ENCODE measurements around the gene S100PBP. TPM values are rescaled to one million over a fixed set of nuclear protein-coding genes. Genes with fewer than 3 reads are reported as not detected.

The S100PBP gene
- total RNA-seq = 10 to 100 TPM; 63.2 to 65.5 TPM
- polyA plus RNA-seq = 10 to 100 TPM in 1 of 2 donors, 1 to 10 TPM in 1; 6.5 to 14.0 TPM

GRCh38 chr1:32817159-32817814 is at the start of gene S100PBP, which contains the start of gene YARS1:
S100PBP (plus strand) TSS chr1:32817653; CDS start chr1:32826100, 8,447 bp downstream.
YARS1 (minus strand) TSS chr1:32817358; CDS start chr1:32817244, 114 bp downstream.
- H3K27me3 ChIP-seq (ENCODE audit: insufficient read depth, low read length) = no peaks in the 10 kb centered on the region
- no peaks in the 10 kb centered on the region for H3K9me3 ChIP-seq (ENCODE audit: control insufficient read depth in 1 of 2, low read length in 2 of 2)
- H3K36me3 Mint-ChIP-seq = peaks cover 8 to 35% of the 10 kb centered on the region in 2 donors
- H3K27me3 Mint-ChIP-seq = no peaks in the 10 kb centered on the region
- peak within 1 kb of the TSS; percentile 89 for H3K27ac ChIP-seq (ENCODE audit: low read depth, low read length)
- peak within 1 kb of the TSS; percentile 82 to 97 (median 95) for H3K27ac Mint-ChIP-seq
- peaks cover 36 to 71% (median 51%) of the 10 kb centered on the region in 4 donors for H3K4me1 Mint-ChIP-seq
- peak; percentile 99 to 100 (median 99) for DNase-seq
- no peaks in the 10 kb centered on the region for H3K9me3 Mint-ChIP-seq
- CTCF ChIA-PET (ENCODE audit: partially characterized antibody) = interaction anchor here (1.4 to 1.5 kb wide), 2 partner anchors 43 to 45 kb away, joined by 3 to 5 read pairs; no protein-coding TSS in a partner anchor
- H3K4me1 ChIP-seq (ENCODE audit: insufficient read depth, low read length) = peaks cover 60% of the 10 kb centered on the region
- no peaks in the 10 kb centered on the region for H3K36me3 ChIP-seq (ENCODE audit: insufficient read depth, low read length)
- POLR2A ChIA-PET (ENCODE audit: partially characterized antibody) = interaction anchor here (0.9 to 3.4 kb wide), 10 partner anchors 9 to 532 kb away, joined by 3 to 22 read pairs (median 5); partner anchors contain the start of genes RBBP4, RNF19B, TRIM62 and ZBTB8OS
- intact Hi-C loops (cut with micrococcal nuclease) = loop anchor here (1.0 to 5.0 kb wide), 4 partner anchors 18 to 310 kb away; partner anchors contain the start of genes RNF19B and ZBTB8OS
- H3K4me3 ChIP-seq (ENCODE audit: low read length in 2 of 2) = peak within 1 kb of the TSS; percentile 67 to 70
- peak within 1 kb of the TSS; percentile 94 to 100 (median 96) for H3K4me3 Mint-ChIP-seq

GRCh38 chr1:32768110-32768850 is 49.2 kb upstream of the S100PBP start:
- no peaks in the 10 kb centered on the region for H3K27me3 Mint-ChIP-seq
- H3K36me3 Mint-ChIP-seq = peaks cover 0 to 2% of the 10 kb centered on the region in 2 donors
- peaks cover 7% of the 10 kb centered on the region for H3K4me1 ChIP-seq (ENCODE audit: insufficient read depth, low read length)
- CTCF ChIA-PET (ENCODE audit: partially characterized antibody) = interaction anchor here (0.6 to 2.1 kb wide), 6 partner anchors 9 to 248 kb away, joined by 3 to 12 read pairs (median 4); no protein-coding TSS in a partner anchor
- H3K9me3 ChIP-seq (ENCODE audit: control insufficient read depth in 1 of 2, low read length in 2 of 2) = no peaks in the 10 kb centered on the region
- H3K4me1 Mint-ChIP-seq = peaks cover 3 to 7% (median 5%) of the 10 kb centered on the region in 4 donors
- DNase-seq = no peak
- H3K27ac ChIP-seq (ENCODE audit: low read depth, low read length) = no peak overlapping the region
- no peak overlapping the region for H3K4me3 ChIP-seq (ENCODE audit: low read length in 2 of 2)
- H3K4me3 Mint-ChIP-seq = no peak overlapping the region
- H3K27me3 ChIP-seq (ENCODE audit: insufficient read depth, low read length) = no peaks in the 10 kb centered on the region
- H3K27ac Mint-ChIP-seq = no peak overlapping the region
- POLR2A ChIA-PET (ENCODE audit: partially characterized antibody) = no interaction called here
- H3K36me3 ChIP-seq (ENCODE audit: insufficient read depth, low read length) = no peaks in the 10 kb centered on the region
- intact Hi-C loops (cut with micrococcal nuclease) = no loop called here
- no peaks in the 10 kb centered on the region for H3K9me3 Mint-ChIP-seq

- peaks cover 9% of the 10 kb centered on the region for H3K4me1 ChIP-seq (ENCODE audit: insufficient read depth, low read length)
- H3K4me3 ChIP-seq (ENCODE audit: low read length in 2 of 2) = no peak overlapping the region
- no peaks in the 10 kb centered on the region for H3K27me3 Mint-ChIP-seq
- H3K36me3 Mint-ChIP-seq = peaks cover 0 to 7% of the 10 kb centered on the region in 2 donors
- ChIA-PET CTCF (ENCODE audit: partially characterized antibody) (interaction anchor here (1.1 to 2.1 kb wide), 4 partner anchors 11 to 249 kb away, joined by 3 to 12 read pairs (median 4); no protein-coding TSS in a partner anchor), POLR2A (ENCODE audit: partially characterized antibody) (interaction anchor here (0.8 kb wide), 1 partner anchor 119 kb away, joined by 4 read pairs; the partner anchor contains the start of genes RBBP4 and ZBTB8OS)
- no peak for DNase-seq
- no peak overlapping the region for H3K4me3 Mint-ChIP-seq
- no peaks in the 10 kb centered on the region for H3K9me3 ChIP-seq (ENCODE audit: control insufficient read depth in 1 of 2, low read length in 2 of 2)
- peaks cover 5 to 16% (median 8%) of the 10 kb centered on the region in 4 donors for H3K4me1 Mint-ChIP-seq
- intact Hi-C loops (cut with micrococcal nuclease) = loop anchor here (5.0 kb wide), 1 partner anchor 103 kb away; the partner anchor contains the start of gene FNDC5
- no peak overlapping the region for H3K27ac ChIP-seq (ENCODE audit: low read depth, low read length)
- H3K27ac Mint-ChIP-seq = no peak overlapping the region
- H3K27me3 ChIP-seq (ENCODE audit: insufficient read depth, low read length) = no peaks in the 10 kb centered on the region
- no peaks in the 10 kb centered on the region for H3K9me3 Mint-ChIP-seq
- H3K36me3 ChIP-seq (ENCODE audit: insufficient read depth, low read length) = no peaks in the 10 kb centered on the region
Measured at GRCh38 chr1:32769524-32770220, 47.8 kb upstream of the S100PBP start.

GRCh38 chr1:32770221-32770731 is 47.2 kb upstream of the S100PBP start:
- H3K27me3 ChIP-seq (ENCODE audit: insufficient read depth, low read length) = no peaks in the 10 kb centered on the region
- ChIA-PET CTCF (ENCODE audit: partially characterized antibody) (interaction anchor here (8.2 kb wide), 1 partner anchor 56 kb away, joined by 184 read pairs; no protein-coding TSS in a partner anchor), POLR2A (ENCODE audit: partially characterized antibody) (no interaction called here)
- intact Hi-C loops (cut with micrococcal nuclease) = loop anchor here (5.0 kb wide), 1 partner anchor 102 kb away; the partner anchor contains the start of gene FNDC5
- Mint-ChIP-seq H3K27ac (no peak overlapping the region), H3K9me3 (no peaks in the 10 kb centered on the region), H3K36me3 (peaks cover 0 to 13% of the 10 kb centered on the region in 2 donors), H3K4me3 (no peak overlapping the region), H3K4me1 (peaks cover 5 to 16% (median 8%) of the 10 kb centered on the region in 4 donors), H3K27me3 (no peaks in the 10 kb centered on the region)
- no peak for DNase-seq
- peaks cover 5% of the 10 kb centered on the region for H3K36me3 ChIP-seq (ENCODE audit: insufficient read depth, low read length)
- peaks cover 9% of the 10 kb centered on the region for H3K4me1 ChIP-seq (ENCODE audit: insufficient read depth, low read length)
- H3K9me3 ChIP-seq (ENCODE audit: control insufficient read depth in 1 of 2, low read length in 2 of 2) = no peaks in the 10 kb centered on the region
- no peak overlapping the region for H3K27ac ChIP-seq (ENCODE audit: low read depth, low read length)
- no peak overlapping the region for H3K4me3 ChIP-seq (ENCODE audit: low read length in 2 of 2)

- Histone ChIP-seq H3K9me3 (ENCODE audit: control insufficient read depth in 1 of 2, low read length in 2 of 2) (no peaks in the 10 kb centered on the region), H3K27ac (ENCODE audit: low read depth, low read length) (no peak overlapping the region), H3K27me3 (ENCODE audit: insufficient read depth, low read length) (no peaks in the 10 kb centered on the region), H3K4me1 (ENCODE audit: insufficient read depth, low read length) (peaks cover 9% of the 10 kb centered on the region), H3K4me3 (ENCODE audit: low read length in 2 of 2) (no peak overlapping the region), H3K36me3 (ENCODE audit: insufficient read depth, low read length) (peaks cover 12% of the 10 kb centered on the region)
- Mint-ChIP-seq H3K4me3 (no peak overlapping the region), H3K27me3 (no peaks in the 10 kb centered on the region), H3K36me3 (peaks cover 4 to 19% of the 10 kb centered on the region in 2 donors), H3K9me3 (no peaks in the 10 kb centered on the region), H3K27ac (no peak overlapping the region), H3K4me1 (peaks cover 5 to 16% (median 8%) of the 10 kb centered on the region in 4 donors)
- DNase-seq = no peak
- intact Hi-C loops (cut with micrococcal nuclease) = loop anchor here (5.0 kb wide), 1 partner anchor 101 kb away; the partner anchor contains the start of gene FNDC5
- CTCF ChIA-PET (ENCODE audit: partially characterized antibody) = interaction anchor here (6.4 to 8.2 kb wide), 2 partner anchors 57 to 251 kb away, joined by 57 to 184 read pairs; no protein-coding TSS in a partner anchor
- POLR2A ChIA-PET (ENCODE audit: partially characterized antibody) = no interaction called here
Measured at GRCh38 chr1:32770741-32771548, 46.5 kb upstream of the S100PBP start.

Data from CD4-positive, alpha-beta memory T cell (primary cell).